Astrocyte of the spinal cord (primary cell): ENCODE data around the gene PSORS1C1.
"Not testable (repeated sequence)": the region's sequence is repeated elsewhere in the genome, so short reads cannot be mapped to it uniquely, and the experiment has no call there.

Experiments used
- DNase-seq: peaks from one replicate; pipeline ENCODE4 v3.0.0; 2011; ENCODE audit warnings: low read depth, low spot score
- H3K4me3 ChIP-seq: 2 replicates; pipeline ENCODE4 v1.5.1; 2011; ENCODE audit warnings: low read depth, mild to moderate bottlenecking, low read length, moderate library complexity
- CTCF ChIP-seq: IDR thresholded peaks from 2 replicates; pipeline ENCODE4 v1.5.1; 2012; ENCODE audit warnings: low read depth, mild to moderate bottlenecking, low read length, inconsistent platforms
- in situ Hi-C: cut with HindIII; loops from 2 replicates; pipeline ENCODE4 v1.10.0; 2017; ENCODE audit warnings: low sequenced_read_pairs

Gene PSORS1C1

GRCh38 chr6:31114541-31114878 is at the start of gene PSORS1C1:
Gene PSORS1C1, plus strand, starts transcription at chr6:31114800. Its CDS starts 14,833 bp downstream, at chr6:31129633.
- in situ Hi-C loops, result no loop called here
- peak within 1 kb of the TSS; percentile 17 for H3K4me3 ChIP-seq
- TF ChIP-seq CTCF, result no peak
- DNase-seq, result peak; percentile 96

- no peak for DNase-seq
- in situ Hi-C loops, result no loop called here
- no peak for TF ChIP-seq CTCF
- H3K4me3 ChIP-seq, result no peak overlapping the region
These were observed 49.0 kb upstream of the PSORS1C1 start for GRCh38 chr6:31065556-31065955.

- DNase-seq, H3K4me3 ChIP-seq, in situ Hi-C loops: not testable (repeated sequence)
These were observed 47.6 kb upstream of the PSORS1C1 start for GRCh38 chr6:31067028-31067427.

GRCh38 chr6:31067891-31068668 is 46.5 kb upstream of the PSORS1C1 start:
- DNase-seq, H3K4me3 ChIP-seq, in situ Hi-C loops: not testable (repeated sequence)

- DNase-seq, result peak; percentile 80
- no peak overlapping the region for H3K4me3 ChIP-seq
- in situ Hi-C loops, result no loop called here
- peak; percentile 92 for TF ChIP-seq CTCF
These were observed 45.8 kb upstream of the PSORS1C1 start for GRCh38 chr6:31068669-31069340.

GRCh38 chr6:31070711-31071197 is 43.8 kb upstream of the PSORS1C1 start:
- in situ Hi-C loops, result no loop called here
- no peak overlapping the region for H3K4me3 ChIP-seq
- peak; percentile 77 for TF ChIP-seq CTCF
- DNase-seq, result peak; percentile 79

GRCh38 chr6:31074401-31074800 is 40.2 kb upstream of the PSORS1C1 start:
- in situ Hi-C loops, result no loop called here
- DNase-seq, result no peak
- H3K4me3 ChIP-seq, result no peak overlapping the region
- TF ChIP-seq CTCF, result no peak
